M059J (cell line): ENCODE results near the gene RETREG2. TPM values are rescaled to one million over a fixed set of nuclear protein-coding genes. Genes with fewer than 3 reads are reported as not detected.
A peak's percentile ranks its signal among the peaks of the same experiment; 100 is the strongest.

Experiments
- DNase-seq: peaks from one replicate; pipeline ENCODE4 v3.0.0-alpha.2; 2012; ENCODE audit warnings: low read depth
- total RNA-seq: library from RNA; depleted of rRNA; stranded (reverse); fragments of >200 nt; shearing (Covaris generic); gene quantifications from 2 replicates; pipeline ENCODE4 v1.2.3, GENCODE V29; 2014

Gene RETREG2
- total RNA-seq, 1 experiment from 2014 or later, result 54.9 TPM

DNA sequence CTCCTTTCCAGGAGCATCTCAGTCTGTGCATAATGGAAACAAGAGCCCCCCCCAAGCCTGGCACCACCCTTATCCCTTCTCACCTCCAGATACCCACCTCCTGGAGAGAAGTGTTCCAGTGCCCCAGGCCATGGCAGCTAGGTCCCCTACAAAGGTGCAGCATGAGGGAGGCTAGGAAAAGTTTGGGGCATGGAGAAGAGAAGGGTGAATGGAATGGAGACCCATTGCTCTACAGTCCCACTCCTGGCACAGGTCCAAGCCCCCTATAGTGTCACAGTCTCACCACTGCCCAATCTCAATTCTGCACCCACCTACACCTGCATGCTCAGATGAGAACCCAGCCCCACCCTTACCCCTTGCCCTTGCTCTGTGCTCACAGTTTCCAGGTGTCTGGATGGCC, 9.1 kb upstream of the RETREG2 start:
- DNase-seq, result no peak

GRCh38 chr2:219169930-219170654, 8.0 kb upstream of the RETREG2 start, which contains the start of gene SLC23A3:
Gene SLC23A3 (minus strand): TSS chr2:219170029. CDS start chr2:219169984, 45 bp downstream.
- DNase-seq, result no peak

DNA sequence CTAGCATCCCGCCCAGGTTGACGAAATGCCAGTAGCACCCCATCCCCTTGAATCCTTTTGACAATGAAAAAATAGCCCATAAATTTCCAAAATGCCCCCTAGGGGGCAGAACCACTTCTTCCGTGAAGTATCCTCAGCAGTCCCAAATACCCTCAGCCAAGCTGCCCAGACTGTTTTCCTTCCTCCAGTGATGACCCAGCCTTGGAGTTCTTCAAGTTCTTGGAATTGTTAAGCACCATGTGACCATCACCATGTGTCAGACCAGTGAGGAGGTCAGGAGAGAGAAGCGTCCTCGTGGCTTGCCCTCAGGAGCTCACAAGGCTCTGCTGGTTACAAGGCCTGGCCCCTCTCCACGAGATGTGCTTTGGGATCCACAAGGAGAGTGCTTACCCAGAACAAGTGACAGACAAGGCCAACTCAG, 6.8 kb upstream of the RETREG2 start:
- peak; percentile 72 for DNase-seq

- no peak for DNase-seq
These were observed 5.6 kb upstream of the RETREG2 start for GRCh38 chr2:219172231-219173154.

DNA sequence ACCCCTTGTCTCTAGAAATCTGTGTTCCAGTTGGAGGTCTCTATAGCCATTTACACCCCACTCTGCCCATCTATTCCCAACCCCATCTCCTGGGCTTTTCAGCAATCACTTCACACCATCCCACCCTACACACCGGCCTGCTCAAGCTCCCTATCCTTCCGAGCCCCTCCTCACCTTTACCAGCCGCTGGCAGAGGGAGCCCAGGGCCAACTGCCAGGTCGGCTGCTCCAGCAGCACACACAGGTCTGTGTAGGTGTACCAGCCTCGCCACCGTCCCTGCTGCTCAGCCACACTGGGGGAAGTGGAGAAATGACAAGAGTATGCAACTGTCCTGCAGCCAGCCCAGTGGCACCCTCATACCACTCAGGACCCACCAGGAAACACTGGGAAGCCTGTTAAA, 4.9 kb upstream of the RETREG2 start:
- DNase-seq, result no peak

GRCh38 chr2:219174146-219174545, 3.9 kb upstream of the RETREG2 start:
- DNase-seq, result no peak

GRCh38 chr2:219174801-219175200, 3.3 kb upstream of the RETREG2 start:
- no peak for DNase-seq

GRCh38 chr2:219175486-219175885, 2.6 kb upstream of the RETREG2 start:
- DNase-seq, result no peak

DNA sequence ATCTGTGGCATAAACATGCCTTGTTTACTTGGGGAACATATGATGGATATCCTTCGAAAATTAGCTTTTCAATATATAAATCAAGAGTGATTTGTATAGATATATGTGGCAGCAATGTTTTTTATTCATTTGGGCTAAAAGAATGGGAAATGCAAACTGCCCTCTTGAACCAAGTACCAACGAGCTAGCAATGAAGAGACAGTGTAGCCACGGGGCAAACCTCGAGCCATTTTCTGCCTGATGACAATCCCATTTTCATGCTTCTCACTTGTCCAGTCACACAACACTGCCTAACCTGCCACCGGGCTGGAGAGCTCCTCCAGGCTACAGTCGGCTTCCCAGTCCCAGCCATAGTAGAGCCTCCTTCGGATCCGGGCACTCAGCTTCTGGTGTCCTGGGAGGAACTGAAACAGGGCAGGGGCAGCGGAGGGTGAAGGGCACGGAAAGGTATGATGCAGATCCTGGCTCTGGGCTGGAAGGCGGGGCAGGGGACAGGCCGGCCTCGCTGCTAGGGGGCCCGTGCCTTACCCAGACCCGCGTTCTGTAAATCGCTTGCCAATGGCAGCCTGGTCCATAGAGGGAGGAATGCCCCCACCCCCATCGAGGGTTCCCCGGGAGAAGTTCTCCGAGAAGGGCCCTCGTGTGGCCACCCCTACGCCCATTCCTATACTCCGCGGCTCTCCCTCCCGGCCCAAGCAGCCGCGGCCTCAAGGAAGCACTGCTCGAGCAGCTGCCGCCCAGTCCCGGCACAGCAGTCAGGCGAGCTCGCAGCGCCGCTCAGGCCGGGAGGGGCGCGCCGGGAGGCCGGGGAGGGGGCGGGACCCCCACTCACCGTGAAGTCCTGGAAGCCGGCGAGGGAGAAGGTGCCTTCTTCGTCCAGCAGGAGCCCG, 1.9 kb upstream of the RETREG2 start:
- DNase-seq, result peak; percentile 42

DNA sequence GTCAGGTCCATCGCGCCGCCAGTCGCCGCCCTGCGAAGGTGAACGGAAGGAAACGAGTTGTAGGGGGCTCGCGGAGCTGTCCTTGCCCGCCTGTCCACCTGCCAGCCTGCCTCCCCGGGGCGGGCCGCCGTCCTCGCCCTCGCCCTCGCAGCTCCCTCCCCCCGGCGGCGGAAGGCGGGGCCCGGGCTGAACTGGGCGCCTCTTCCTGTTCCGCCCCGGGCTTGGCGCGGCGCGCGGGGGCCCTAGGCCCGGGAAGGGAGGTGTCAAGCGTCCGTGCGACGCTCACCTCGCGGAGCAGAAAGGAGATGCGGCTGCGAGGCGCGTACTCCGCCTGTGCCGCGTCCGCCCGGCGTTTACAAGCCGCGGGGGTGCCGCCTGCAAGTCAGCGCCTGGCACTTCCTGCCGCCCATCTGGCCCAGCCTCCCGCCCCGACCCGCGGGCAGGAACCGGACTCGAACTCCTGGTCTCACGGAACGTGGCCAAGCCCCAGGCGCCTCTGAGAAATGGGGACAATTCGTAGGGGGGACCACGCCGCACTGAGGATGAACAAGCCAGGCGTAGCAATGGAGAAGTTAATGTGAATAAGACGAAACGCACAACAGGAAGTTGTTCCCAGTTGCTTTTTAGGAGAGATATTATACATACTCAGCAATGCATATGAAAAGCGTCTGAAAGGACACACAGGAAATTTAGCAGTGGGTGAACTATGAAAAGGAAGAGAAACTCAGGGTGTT, 1.1 kb upstream of the RETREG2 start, which contains the start of gene CNPPD1:
TSS of gene CNPPD1 (minus strand) at position 108 of the 734 bp plus-strand sequence. CDS start at position 11, 97 bp downstream.
- DNase-seq, result peak; percentile 85

DNA sequence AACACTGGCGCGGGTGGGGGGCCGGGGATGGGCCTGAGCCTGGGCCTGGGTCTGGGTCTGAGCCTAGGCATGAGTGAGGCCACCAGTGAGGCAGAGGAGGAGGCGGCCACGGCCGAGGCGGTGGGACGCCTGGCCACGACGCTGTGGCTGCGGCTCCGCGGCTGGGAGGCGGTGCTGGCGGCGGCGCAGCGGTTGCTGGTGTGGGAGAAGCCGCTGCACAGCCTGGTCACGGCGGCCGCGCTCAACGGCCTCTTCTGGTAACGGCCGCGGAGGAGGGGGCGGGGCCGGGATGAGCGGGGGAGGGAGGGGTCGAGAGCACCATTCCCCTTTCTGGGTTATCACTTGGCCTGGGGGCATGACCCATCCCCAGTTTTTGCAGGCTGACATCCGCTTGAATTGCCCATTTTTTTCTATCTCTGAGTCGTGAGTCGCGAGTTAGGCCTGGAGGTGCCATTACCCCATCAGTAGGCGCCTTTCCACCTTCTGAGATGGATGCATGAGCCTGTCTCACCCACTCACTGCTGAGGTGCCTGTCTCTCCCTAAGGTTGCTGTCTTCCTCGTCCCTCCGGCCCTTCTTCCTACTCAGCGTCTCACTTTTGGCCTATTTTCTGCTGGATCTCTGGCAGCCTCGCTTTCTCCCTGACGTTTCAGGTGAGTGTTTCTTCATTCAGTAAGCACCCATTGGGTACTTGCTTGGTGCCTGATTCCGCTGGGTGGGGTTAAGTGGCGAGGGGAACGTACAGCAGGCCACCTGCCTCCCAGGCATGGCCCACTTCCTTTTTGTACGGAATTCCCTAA, 501 bp downstream of the RETREG2 start:
- DNase-seq, result peak; percentile 31

DNA sequence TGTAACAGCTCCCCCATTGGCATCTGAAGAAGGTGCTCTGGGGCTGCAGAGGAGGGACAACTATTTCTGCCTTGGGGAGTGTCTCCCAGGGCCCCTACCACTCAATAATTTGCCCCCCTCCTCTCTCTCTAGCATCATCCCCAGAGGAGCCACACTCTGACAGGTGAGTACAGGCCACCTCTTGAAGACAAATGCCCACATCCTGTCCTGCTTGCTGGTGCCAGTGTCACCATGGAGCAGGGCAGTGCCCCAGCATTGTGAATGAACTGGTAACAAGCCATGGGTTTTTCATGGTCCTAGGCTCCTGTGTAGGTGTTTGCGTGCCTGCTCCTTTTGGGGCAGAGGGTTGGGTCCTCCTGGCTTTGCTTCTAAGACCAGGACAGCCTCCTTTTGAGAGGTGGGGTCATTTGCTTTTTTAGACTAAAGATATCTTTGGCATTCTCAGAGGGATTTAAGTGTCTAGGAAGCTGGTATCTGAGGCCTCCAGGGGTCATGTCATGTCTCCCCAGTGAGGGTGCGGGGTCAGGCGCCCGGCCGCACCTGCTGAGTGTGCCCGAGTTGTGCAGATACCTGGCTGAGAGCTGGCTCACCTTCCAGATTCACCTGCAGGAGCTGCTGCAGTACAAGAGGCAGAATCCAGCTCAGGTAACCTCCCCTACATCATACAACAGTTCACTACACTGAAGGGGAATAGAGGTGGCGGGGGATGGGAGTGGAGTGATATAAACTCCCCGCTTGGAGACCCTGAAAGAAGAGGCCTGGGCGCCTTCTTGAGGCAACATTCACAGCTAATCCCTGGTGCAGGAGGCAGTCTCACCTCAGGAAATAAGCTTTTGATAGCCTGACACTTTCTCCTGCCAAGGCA, 1.8 kb downstream of the RETREG2 start:
- DNase-seq, result no peak

- no peak for DNase-seq
These were observed 2.9 kb downstream of the RETREG2 start for GRCh38 chr2:219180961-219181360.

GRCh38 chr2:219181531-219181930, 3.5 kb downstream of the RETREG2 start:
- DNase-seq, result no peak

DNA sequence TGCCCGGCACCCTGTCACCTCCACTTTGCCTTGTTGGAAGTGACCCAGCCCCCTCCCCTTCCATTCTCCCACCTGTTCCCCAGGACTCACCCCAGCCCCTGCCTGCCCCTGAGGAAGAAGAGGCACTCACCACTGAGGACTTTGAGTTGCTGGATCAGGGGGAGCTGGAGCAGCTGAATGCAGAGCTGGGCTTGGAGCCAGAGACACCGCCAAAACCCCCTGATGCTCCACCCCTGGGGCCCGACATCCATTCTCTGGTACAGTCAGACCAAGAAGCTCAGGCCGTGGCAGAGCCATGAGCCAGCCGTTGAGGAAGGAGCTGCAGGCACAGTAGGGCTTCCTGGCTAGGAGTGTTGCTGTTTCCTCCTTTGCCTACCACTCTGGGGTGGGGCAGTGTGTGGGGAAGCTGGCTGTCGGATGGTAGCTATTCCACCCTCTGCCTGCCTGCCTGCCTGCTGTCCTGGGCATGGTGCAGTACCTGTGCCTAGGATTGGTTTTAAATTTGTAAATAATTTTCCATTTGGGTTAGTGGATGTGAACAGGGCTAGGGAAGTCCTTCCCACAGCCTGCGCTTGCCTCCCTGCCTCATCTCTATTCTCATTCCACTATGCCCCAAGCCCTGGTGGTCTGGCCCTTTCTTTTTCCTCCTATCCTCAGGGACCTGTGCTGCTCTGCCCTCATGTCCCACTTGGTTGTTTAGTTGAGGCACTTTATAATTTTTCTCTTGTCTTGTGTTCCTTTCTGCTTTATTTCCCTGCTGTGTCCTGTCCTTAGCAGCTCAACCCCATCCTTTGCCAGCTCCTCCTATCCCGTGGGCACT, 4.5 kb downstream of the RETREG2 start:
- DNase-seq, result no peak

- DNase-seq, result no peak
These were observed 5.2 kb downstream of the RETREG2 start for GRCh38 chr2:219183151-219183772.

DNA sequence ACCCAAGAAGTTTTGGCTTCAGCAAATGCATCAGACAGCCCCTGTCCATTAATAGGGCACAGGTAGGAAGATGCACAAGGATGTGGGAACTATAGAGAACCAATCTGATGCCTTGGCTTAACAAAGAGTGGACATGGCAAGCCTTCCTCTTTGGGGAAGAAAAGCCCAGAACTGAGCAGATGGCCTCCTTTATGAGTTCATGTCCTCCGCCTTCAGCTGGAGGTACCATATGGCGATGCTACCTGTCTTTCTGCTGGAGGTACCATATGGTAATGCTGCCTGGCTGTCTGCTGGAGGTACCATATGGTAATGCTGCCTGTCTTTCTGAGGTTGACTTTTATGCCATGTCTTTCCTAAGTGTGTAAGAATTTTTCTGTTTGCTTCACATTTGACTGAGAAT, 6.0 kb downstream of the RETREG2 start:
- DNase-seq, result no peak
